A549 (cell line): Measurements from ENCODE around the gene MRPL12. TPM values are rescaled to one million over a fixed set of nuclear protein-coding genes. Genes with fewer than 3 reads are reported as not detected.
A peak's percentile ranks its signal among the peaks of the same experiment; 100 is the strongest.

Experiments used
- ATAC-seq, 2 experiments: fragments of 200-7000 bp in 1 of 2; fragments of >200 bp in 1 of 2; cut with Nextera tagmentation in 1 of 2; cut with Tn5 transposase in 1 of 2; 3 replicates each; pipeline versions ENCODE4 v1.8.0 to v1.9.1; 2018 to 2020; ENCODE audit warnings: mild to moderate bottlenecking in 1 of 2, moderate library complexity in 1 of 2
- CTCF ChIA-PET: fragments of 300-600 bp; sonication (Branson Sonifier 250); formaldehyde crosslinking; extraction: SDS; loops from one replicate; lab custom pipeline; 2021; ENCODE audit warnings: antibody characterized with exemption, inconsistent platforms; lab: Yijun Ruan, JAX
- POLR2A ChIA-PET: fragments of 350-600 bp; formaldehyde crosslinking; extraction: SDS; loops from one replicate; lab custom pipeline; 2021; ENCODE audit warnings: antibody characterized with exemption, inconsistent platforms; lab: Yijun Ruan, JAX
- DNase-seq, 2 experiments: peaks; one replicate each; pipeline versions ENCODE4 v3.0.0 to v3.0.0-alpha.2; 2011 to 2016; ENCODE audit warnings: low read depth in 1 of 2, low spot score in 1 of 2
- FAIRE-seq: peaks from 2 replicates; lab custom pipeline; 2011; peaks lifted over from hg19 to GRCh38; lab: Jason Lieb, UNC
- H3K27ac ChIP-seq, 2 experiments: fragments of >200 bp; sonication (Bioruptor Twin); formaldehyde crosslinking; 3 replicates each; pipeline ENCODE4 v1.5.1; 2016 to 2017
- H3K4me1 ChIP-seq: fragments of >200 bp; sonication (Bioruptor Twin); formaldehyde crosslinking; 3 replicates; pipeline ENCODE4 v1.6.1; 2016
- H3K4me2 ChIP-seq: fragments of >200 bp; sonication (Bioruptor Twin); formaldehyde crosslinking; 3 replicates; pipeline ENCODE4 v1.6.1; 2016
- H3K4me3 ChIP-seq: fragments of >200 bp; sonication (Bioruptor Twin); formaldehyde crosslinking; 3 replicates; pipeline ENCODE4 v1.5.1; 2016
- H3K9me3 ChIP-seq: fragments of >200 bp; sonication (Bioruptor Twin); formaldehyde crosslinking; 3 replicates; pipeline ENCODE4 v1.6.1; 2016
- BHLHE40 ChIP-seq: IDR thresholded peaks from 2 replicates; pipeline ENCODE4 v1.6.1; 2012; ENCODE audit warnings: low read depth, low read length, inconsistent platforms
- CBX2 ChIP-seq: fragments of 200-600 bp; sonication (generic); IDR thresholded peaks from 2 replicates; pipeline ENCODE4 v1.6.1; 2016; ENCODE audit warnings: low read depth, mild to moderate bottlenecking, borderline replicate concordance
- E2F6 ChIP-seq: IDR thresholded peaks from 2 replicates; pipeline ENCODE4 v1.6.1; 2012; ENCODE audit warnings: low read depth, borderline replicate concordance
- EHF ChIP-seq: fragments of 250-450 bp; sonication (Bioruptor Pico); IDR thresholded peaks from 2 replicates; pipeline ENCODE4 v1.5.0; 2020; ENCODE audit warnings: mild to moderate bottlenecking
- ESRRA ChIP-seq: fragments of 150-350 bp; IDR thresholded peaks from 2 replicates; pipeline ENCODE4 v1.6.1; 2014; ENCODE audit warnings: mild to moderate bottlenecking, low read length, borderline replicate concordance
- FOSL2 ChIP-seq, 2 experiments: fragments of 450-650 bp in 1 of 2; fragments of >200 bp in 1 of 2; sonication (Bioruptor Twin) in 1 of 2; formaldehyde crosslinking; IDR thresholded peaks; 2 replicates each; pipeline versions ENCODE4 v1.5.0 to v1.6.1; 2016 to 2020; ENCODE audit warnings: mild to moderate bottlenecking in 1 of 2, moderate library complexity in 1 of 2
- HMGXB4 ChIP-seq: fragments of 250-450 bp; sonication (Bioruptor Pico); IDR thresholded peaks from 2 replicates; pipeline ENCODE4 v1.5.0; 2021; ENCODE audit warnings: mild to moderate bottlenecking, moderate library complexity, borderline replicate concordance
- HOXB5 ChIP-seq: fragments of 250-450 bp; sonication (Bioruptor Pico); IDR thresholded peaks from 2 replicates; pipeline ENCODE4 v1.5.0; 2020; ENCODE audit warnings: mild to moderate bottlenecking, moderate library complexity
- MAZ ChIP-seq: fragments of 150-350 bp; IDR thresholded peaks from 2 replicates; pipeline ENCODE4 v1.6.1; 2014; ENCODE audit warnings: antibody characterized with exemption, low read depth, low read length, borderline replicate concordance
- NR3C1 ChIP-seq: fragments of >200 bp; sonication (Bioruptor Twin); formaldehyde crosslinking; IDR thresholded peaks from 3 replicates; pipeline ENCODE4 v1.6.1; 2017
- PHF8 ChIP-seq: fragments of 200-600 bp; sonication (generic); IDR thresholded peaks from 2 replicates; pipeline ENCODE4 v1.6.1; 2016; ENCODE audit warnings: low read depth, mild to moderate bottlenecking, antibody characterized with exemption, moderate library complexity, borderline replicate concordance
- POLR2AphosphoS2 ChIP-seq: conservative IDR thresholded peaks from 2 replicates; pipeline ENCODE4 v1.6.1; 2012; ENCODE audit warnings: low read length, improper control_type of control experiment, inconsistent platforms
- TP53 ChIP-seq: fragments of 250-450 bp; sonication (Bioruptor Pico); IDR thresholded peaks from 2 replicates; pipeline ENCODE4 v1.5.0; 2021; ENCODE audit warnings: mild to moderate bottlenecking, moderate library complexity
- ZC3H11A ChIP-seq: fragments of 450-650 bp; IDR thresholded peaks from 2 replicates; pipeline ENCODE4 v1.6.1; 2014; ENCODE audit warnings: antibody characterized with exemption, mild to moderate bottlenecking
- WGBS: methylation state at CpG from one replicate; pipeline ENCODE4 v1.1.6; 2017; ENCODE audit errors: missing lambda C conversion rate; 5-methylcytosine and 5-hydroxymethylcytosine counted together
- polyA plus RNA-seq, 4 experiments: library from polyadenylated mRNA; depleted of rRNA in 3 of 4; stranded (reverse); fragments of >200 nt; fragmentation: RNase III in 1 of 4; extraction: RNeasy Plus Mini Kit Qiagen cat#74134 plus additional on column Dnase treatment in 1 of 4; gene quantifications; 2 replicates in 3 of 4; 3 replicates in 1 of 4; pipeline ENCODE4 v1.2.3, GENCODE V29; 2011 to 2017
- TF ChIP-seq, protein P1 (sequence below): IDR thresholded peaks from 2 replicates; pipeline ENCODE4 v1.6.1; 2012
- TF ChIP-seq, protein P2 (sequence below): fragments of 250-450 bp; sonication (Bioruptor Pico); IDR thresholded peaks from 2 replicates; pipeline ENCODE4 v1.5.0; 2020; ENCODE audit warnings: low read depth, mild to moderate bottlenecking, moderate library complexity
- TF ChIP-seq, protein P3 (sequence below): fragments of 450-650 bp; IDR thresholded peaks from 2 replicates; pipeline ENCODE4 v1.6.1; 2014; ENCODE audit warnings: antibody characterized with exemption
- TF ChIP-seq, protein P4 (sequence below): fragments of >200 bp; sonication (Bioruptor Twin); formaldehyde crosslinking; IDR thresholded peaks from 2 replicates; pipeline ENCODE4 v1.6.1; 2016

Gene MRPL12
- polyA plus RNA-seq, 2 of the 4 experiments (the other 2 are of a cell fraction), result 161 to 215 TPM

DNA sequence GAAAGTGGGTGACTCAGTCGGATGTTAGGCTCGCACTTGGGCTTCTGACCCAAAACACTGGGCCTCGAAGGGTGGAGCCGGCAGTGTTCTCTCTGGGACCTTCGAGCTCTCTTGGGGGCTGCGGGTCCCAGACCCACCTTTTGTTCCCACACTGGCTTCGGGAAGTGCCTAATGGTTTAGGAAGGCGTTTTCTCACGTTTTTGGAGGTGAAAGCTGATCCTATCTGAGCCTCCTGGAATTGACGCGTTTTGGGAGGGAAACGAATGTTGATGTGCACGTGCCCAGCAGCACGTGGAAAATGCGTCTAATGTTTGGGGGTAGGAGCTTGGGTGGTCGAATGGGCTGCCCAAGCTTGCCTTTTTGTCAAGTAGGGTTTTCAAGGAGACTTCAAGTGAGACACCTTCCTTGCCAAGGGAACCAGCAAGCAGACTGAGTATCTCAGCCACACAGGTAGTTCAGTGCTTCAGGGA, 18.7 kb upstream of the MRPL12 start:
- 0 out of 2 replicates have a peak, but pooled peaks have one; percentile 27 for TF ChIP-seq MAZ
- TF ChIP-seq EHF (CRISPR knock-in tag), result peak; percentile 84
- peak; percentile 50; the same call in 1 of the 2 replicates for TF ChIP-seq ESRRA
- TF ChIP-seq E2F6, result peak; percentile 98
- TF ChIP-seq CBX2, result no peak
- TF ChIP-seq, protein P1, sequence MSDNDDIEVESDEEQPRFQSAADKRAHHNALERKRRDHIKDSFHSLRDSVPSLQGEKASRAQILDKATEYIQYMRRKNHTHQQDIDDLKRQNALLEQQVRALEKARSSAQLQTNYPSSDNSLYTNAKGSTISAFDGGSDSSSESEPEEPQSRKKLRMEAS, result peak; percentile 96
- TF ChIP-seq POLR2AphosphoS2, result no peak
- TF ChIP-seq, protein P2, sequence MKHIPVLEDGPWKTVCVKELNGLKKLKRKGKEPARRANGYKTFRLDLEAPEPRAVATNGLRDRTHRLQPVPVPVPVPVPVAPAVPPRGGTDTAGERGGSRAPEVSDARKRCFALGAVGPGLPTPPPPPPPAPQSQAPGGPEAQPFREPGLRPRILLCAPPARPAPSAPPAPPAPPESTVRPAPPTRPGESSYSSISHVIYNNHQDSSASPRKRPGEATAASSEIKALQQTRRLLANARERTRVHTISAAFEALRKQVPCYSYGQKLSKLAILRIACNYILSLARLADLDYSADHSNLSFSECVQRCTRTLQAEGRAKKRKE (CRISPR knock-in tag), result peak; percentile 90
- TF ChIP-seq ZC3H11A, result no peak
- TF ChIP-seq BHLHE40, result 0 out of 2 replicates have a peak, but pooled peaks have one; percentile 34
- TF ChIP-seq HOXB5 (CRISPR knock-in tag), result peak; percentile 78; the same call in 1 of the 2 replicates
- TF ChIP-seq, protein P3, sequence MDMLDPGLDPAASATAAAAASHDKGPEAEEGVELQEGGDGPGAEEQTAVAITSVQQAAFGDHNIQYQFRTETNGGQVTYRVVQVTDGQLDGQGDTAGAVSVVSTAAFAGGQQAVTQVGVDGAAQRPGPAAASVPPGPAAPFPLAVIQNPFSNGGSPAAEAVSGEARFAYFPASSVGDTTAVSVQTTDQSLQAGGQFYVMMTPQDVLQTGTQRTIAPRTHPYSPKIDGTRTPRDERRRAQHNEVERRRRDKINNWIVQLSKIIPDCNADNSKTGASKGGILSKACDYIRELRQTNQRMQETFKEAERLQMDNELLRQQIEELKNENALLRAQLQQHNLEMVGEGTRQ, result peak; percentile 73
- TF ChIP-seq PHF8, result 0 out of 2 replicates have a peak, but pooled peaks have one; percentile 33
- TF ChIP-seq, all 56 proteins: peak for 10
- 7% methylated on average over 14 of the region's 16 CpGs for WGBS
- Histone ChIP-seq H3K4me2 (peak overlapping the region; percentile 83), H3K4me1 (peaks cover 25% of the 10 kb centered on the region), H3K4me3 (peak overlapping the region; percentile 86), H3K27ac (peak overlapping the region; percentile 90 to 93), H3K9me3 (no peaks in the 10 kb centered on the region)
- FAIRE-seq (no peak), ATAC-seq (peak in 1 of 2 experiments; percentile 10; a peak in 4 of 6 replicates), DNase-seq (peak in 1 of 2 experiments; percentile 77)
- ChIA-PET CTCF (interaction anchor here (1.4 to 8.1 kb wide), 7 partner anchors 9 to 170 kb away, joined by 3 to 54 read pairs (median 8); partner anchors contain the start of gene MRPL12), POLR2A (interaction anchor here (1.0 to 3.8 kb wide), 5 partner anchors 9 to 239 kb away, joined by 3 to 42 read pairs (median 5); partner anchors contain the start of genes CCDC137, MCRIP1, MRPL12 and OXLD1)

DNA sequence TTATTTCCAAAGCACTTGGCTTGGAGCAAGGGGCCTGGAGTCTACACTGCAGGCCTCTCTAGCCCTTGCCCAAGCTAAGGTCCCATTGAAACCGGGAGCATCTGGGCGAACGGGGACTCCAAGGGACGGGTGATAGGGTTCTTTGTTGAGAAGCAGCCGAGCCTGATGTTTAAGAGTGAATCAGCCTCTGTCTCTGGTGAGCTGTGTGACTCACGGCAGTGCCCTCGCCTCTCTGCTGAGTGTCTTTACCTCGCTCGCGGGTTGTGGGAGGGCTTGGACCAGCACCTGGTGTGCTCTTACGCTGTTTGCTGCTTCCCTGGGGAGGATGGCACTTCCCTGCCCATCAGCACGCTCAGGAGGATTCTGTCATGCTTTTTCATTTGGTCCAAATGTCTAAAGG, 18.1 kb upstream of the MRPL12 start:
- WGBS, result 39% methylated on average over 12 of the region's 12 CpGs
- TF ChIP-seq FOSL2 (IDR thresholded peaks at IDR 0.05), result no peak
- peak; percentile 35; the same call in 1 of the 2 replicates for TF ChIP-seq FOSL2 (CRISPR knock-in tag; IDR thresholded peaks at IDR 0.05)
- TF ChIP-seq, protein P4, sequence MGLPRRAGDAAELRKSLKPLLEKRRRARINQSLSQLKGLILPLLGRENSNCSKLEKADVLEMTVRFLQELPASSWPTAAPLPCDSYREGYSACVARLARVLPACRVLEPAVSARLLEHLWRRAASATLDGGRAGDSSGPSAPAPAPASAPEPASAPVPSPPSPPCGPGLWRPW, result no peak
- no peak for TF ChIP-seq TP53 (CRISPR knock-in tag)
- TF ChIP-seq, all 56 proteins: peak for 1
- Histone ChIP-seq H3K9me3 (no peaks in the 10 kb centered on the region), H3K4me2 (peak overlapping the region; percentile 83), H3K27ac (peak overlapping the region; percentile 90 to 93; a peak in 5 of 6 replicates), H3K4me3 (peak overlapping the region; percentile 86), H3K4me1 (peaks cover 25% of the 10 kb centered on the region)
- ATAC-seq, result peak in 1 of 2 experiments; percentile 2; a peak in 1 of 6 replicates
- no peak for FAIRE-seq
- POLR2A ChIA-PET, result interaction anchor here (3.8 kb wide), 1 partner anchor 17 kb away, joined by 42 read pairs; the partner anchor contains the start of gene MRPL12
- CTCF ChIA-PET, result interaction anchor here (0.7 to 8.1 kb wide), 7 partner anchors 9 to 432 kb away, joined by 3 to 54 read pairs (median 4); partner anchors contain the start of gene MRPL12
- DNase-seq, result peak in 1 of 2 experiments; percentile 76

DNA sequence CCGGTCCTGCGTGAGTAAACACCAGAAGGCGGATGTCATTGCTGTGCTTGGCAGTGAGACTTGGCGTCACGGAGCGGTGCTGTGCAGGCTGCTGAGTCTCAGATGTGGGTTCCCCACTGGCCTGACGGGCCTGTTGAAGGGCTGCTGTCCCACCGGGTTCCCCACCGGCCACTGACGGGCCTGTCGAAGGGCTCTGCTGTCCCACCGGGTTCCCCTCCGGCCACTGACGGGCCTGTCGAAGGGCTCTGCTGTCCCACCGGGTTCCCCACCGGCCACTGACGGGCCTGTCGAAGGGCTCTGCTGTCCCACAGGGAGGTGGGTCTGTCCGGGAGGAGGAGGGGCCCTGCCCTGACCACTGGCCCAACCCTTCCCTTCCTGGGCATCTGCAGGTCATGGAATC, 16.6 kb upstream of the MRPL12 start:
- FAIRE-seq (no peak), DNase-seq (no peak), ATAC-seq (no peak)
- H3K4me1 ChIP-seq, result peaks cover 23% of the 10 kb centered on the region
- ChIA-PET POLR2A (no interaction called here), CTCF (interaction anchor here (1.2 to 1.5 kb wide), 4 partner anchors 10 to 167 kb away, joined by 3 to 6 read pairs (median 5); no protein-coding TSS in a partner anchor)
- H3K4me3 ChIP-seq, result no peak overlapping the region
- no peak for TF ChIP-seq HMGXB4 (CRISPR knock-in tag)
- TF ChIP-seq, protein P1, result no peak
- no peak for TF ChIP-seq NR3C1
- TF ChIP-seq EHF (CRISPR knock-in tag), result no peak
- no peak overlapping the region for H3K27ac ChIP-seq
- H3K4me2 ChIP-seq, result no peak overlapping the region
- no peaks in the 10 kb centered on the region for H3K9me3 ChIP-seq
- 94% methylated on average over 20 of the region's 20 CpGs for WGBS
